ENCODE data around the gene ZNF552.
"Not testable (repeated sequence)": the region's sequence is repeated elsewhere in the genome, so short reads cannot be mapped to it uniquely, and the experiment has no call there.

The ZNF552 gene

DNA sequence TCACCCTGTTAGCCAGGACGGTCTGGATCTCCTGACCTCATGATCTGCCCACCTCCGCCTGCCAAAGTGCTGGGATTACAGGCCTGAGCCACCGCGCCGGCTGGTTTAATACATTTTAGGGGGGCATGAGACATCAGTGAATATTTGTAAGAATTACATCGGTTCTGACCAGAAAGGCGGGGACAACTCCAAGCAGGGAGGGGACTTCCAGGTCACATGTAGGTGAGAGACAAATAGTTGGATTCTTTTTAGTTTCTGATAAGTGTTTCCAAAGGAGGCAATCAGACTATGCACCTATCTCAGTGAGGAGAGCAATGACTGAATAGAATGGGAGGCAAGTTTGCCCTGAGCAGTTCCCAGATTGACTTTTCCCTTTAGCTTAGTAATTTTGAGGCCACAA is 3.7 kb upstream of the ZNF552 start:
- DNase-seq (ENCODE audit: low read depth): no peak

GRCh38 chr19:57817976-57818375 is 3.3 kb upstream of the ZNF552 start:
- DNase-seq (ENCODE audit: low read depth): no peak

DNA sequence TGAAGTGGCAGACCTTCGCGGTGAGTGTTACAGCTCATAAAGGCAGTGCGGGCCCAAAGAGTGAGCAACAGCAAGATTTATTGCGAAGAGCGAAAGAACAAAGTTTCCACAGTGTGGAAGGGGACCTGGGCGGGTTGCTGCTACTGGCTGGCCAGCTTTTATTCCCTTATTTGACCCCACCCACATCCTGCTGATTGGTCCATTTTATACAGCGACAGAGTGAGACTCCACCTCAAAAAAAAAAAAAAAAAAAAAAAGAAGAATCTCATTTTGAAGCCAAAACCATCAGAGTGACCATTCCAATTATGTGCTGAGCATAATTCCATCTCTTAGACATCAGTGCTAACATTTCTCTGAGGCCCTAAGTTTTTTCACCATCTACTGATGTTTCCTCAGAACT is 1.9 kb upstream of the ZNF552 start:
- DNase-seq (ENCODE audit: low read depth): no peak

DNA sequence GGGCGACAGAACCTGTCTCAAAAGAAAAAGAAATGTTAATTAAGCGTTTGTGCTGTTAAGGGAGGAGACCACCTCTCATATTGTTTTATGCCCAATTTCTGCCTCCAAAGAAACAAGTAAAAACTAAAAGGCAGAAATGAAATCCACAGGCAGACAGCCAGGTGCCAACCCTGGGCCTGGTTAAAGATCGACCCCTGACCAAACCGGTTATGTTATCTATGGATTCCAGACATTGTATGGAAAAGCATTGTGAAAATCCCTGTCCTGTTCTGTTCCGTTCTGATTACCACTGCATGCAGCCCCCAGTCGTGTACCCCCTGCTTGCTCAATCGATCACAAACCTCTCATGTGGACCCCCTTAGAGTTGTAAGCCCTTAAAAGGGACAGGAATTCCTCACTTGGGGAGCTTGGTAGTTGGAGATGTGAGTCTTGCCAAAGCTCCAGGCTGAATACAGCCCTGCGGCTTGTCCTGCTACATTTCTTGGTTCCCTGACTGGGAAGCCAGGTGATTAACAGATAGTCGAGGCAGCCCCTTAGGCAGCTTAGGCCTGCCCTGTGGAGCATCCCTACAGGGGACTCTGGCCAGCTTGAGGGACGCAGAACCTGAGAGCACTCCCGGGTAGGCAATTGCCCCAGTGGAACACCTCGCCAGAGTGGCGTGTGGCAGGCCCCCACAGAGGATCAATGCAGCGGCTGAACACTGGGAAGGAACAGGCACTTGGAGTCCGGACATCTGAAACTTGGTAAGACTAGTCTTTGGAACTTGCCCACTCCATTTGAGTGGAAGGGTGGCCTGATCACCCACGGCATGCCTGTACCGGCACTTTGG is 748 bp upstream of the ZNF552 start:
- DNase-seq (ENCODE audit: low read depth): no peak

DNA sequence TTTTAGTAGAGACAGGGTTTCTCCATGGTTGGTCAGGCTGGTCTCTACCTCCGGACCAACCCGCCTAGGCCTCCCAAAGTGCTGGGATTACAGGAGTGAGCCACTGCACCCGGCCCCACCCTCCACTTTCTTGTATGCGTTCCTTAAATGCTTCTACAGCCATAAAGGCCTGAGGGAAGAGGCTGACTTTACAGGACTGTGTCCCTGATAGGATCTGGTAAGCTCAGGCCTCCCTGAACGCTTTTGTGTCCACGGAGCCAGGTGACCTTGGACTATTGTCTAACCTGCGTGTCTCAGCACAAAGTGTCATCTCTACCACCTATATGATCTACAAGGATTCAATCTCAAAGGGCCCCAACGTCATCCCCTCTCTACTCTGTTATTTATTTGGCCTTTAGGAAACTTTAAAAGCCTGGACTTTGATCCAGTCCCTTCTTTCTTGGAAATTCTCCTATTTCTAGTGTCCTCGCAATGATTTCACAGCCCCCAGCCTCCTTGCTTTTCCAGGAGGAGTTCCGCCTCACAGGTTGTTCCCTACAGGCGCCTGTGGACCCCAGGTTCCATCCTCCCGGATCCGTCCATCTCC is 701 bp downstream of the ZNF552 start:
- DNase-seq (ENCODE audit: low read depth): no peak

DNA sequence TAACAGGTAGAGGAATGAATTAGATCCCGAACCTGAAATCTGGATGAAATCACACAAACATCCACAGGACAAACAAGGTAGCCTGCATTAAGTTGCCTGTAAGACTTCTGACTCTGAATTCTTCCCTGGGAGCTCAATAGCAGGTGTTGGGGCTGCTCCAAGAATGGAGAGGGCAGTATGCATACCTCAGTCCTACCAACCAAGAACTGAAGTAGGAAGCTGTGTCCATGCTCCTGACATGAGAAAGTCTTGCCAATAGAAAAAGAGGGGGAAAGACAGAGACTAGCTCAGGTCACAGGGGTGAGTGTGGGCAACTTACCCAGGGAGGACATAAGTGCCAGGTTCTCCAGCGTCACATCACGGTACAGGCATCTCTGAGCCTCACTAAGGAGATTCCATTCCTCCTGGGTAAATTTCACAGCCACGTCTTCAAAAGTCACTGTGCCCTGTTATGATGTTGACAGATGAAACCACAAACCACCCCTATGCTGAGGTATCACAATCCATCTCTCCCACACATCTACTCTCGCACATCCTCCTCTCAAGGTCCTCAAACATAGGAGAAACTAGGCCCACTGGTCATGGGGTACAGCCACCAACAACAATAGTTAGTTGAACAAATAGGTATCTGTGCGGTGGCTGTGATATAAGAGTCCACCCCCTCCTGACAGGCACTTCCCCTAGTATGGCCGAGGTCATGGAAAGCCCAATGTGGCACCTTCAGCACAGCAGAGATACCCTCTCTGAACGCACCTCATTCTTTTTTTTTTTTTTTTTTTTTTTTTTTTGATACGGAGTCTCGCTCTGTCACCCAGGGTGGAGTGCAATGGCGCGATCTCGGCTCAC is 1.5 kb downstream of the ZNF552 start:
- DNase-seq (ENCODE audit: low read depth): not testable (repeated sequence)

GRCh38 chr19:57812226-57812625 is 2.5 kb downstream of the ZNF552 start:
- no peak for DNase-seq (ENCODE audit: low read depth)

DNA sequence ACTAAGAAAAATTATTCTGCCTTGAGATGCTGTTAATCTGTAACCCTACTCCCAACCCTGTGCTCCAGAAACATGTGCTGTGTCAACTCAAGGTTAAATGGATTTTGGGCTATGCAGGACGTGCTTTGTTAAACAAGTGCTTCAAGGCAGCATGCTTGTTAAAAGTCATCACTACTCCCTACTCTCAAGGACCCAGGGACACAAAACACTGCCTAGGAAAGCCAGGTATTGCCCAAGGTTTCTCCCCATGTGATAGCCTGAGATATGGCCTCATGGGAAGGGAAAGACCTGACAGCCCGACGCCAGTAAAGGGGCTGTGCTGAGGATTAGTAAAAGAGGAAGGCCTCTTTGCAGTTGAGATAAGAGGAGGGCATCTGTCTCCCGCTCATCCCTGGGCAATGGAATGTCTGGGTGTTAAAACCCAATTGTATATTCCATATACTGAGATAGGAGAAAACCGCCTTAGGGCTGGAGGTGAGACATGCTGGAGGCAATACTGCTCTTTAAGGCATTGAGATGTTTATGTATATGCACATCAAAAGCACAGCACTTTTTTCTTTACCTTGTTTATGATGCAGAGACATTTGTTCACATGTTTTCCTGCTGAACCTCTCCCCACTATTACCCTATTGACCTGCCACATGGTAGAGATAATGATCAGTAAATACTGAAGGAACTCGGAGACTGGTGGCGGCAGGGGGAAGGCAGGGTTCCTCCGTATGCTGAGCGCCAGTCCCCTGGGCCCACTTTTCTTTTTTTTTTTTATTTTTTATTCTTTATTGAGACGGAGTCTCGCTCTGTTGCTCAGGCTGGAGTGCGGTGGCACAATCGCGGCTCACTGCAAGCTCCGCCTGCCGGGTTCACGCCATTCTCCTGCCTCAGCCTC is 4.1 kb downstream of the ZNF552 start:
- DNase-seq (ENCODE audit: low read depth): not testable (repeated sequence)

GRCh38 chr19:57807541-57807940 is 7.2 kb downstream of the ZNF552 start:
- peak; percentile 29 for DNase-seq (ENCODE audit: low read depth)

DNA sequence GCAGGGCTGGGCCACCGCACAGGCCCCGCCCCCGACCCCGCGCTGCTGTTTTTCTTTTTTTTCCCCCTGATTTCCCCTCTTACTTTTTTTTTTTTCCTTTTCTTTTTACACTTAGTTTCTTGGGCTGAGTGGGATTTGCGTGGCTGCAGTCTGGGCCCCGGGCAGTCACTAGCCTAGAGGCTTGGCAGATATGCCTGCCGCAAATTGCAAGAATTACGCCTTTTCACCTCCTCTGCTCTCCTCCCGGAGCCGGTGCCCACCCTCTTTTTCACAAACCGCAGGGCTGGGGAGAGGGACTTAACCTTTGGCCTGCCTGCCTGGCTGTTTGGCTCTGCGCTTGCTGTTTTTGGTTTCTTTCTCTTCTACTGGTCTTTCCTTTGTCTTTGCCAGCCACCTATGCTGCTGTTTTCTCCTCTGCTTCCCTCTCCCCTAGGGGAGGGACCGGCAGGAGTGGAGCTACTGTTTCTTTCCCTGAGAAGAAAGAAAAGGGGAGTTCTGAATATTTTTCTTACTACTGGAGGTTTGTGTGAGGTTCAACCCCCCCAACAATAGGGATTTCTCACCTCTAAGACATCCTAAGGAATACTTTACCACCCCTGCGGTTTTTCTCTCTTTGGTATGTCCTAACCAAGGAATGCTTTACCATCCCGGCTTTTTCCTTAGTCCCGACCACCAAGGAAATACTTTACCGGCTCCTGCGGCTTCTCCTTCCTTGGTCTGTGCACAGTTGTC is 11.0 kb downstream of the ZNF552 start:
- peak; percentile 36 for DNase-seq (ENCODE audit: low read depth)

- no peak for DNase-seq (ENCODE audit: low read depth)
Observed at GRCh38 chr19:57803265-57803593, 11.5 kb downstream of the ZNF552 start.

GRCh38 chr19:57802269-57802668 is 12.4 kb downstream of the ZNF552 start:
- DNase-seq (ENCODE audit: low read depth): no peak

- DNase-seq (ENCODE audit: low read depth): no peak
Observed at GRCh38 chr19:57800696-57801095, 14.0 kb downstream of the ZNF552 start.

DNA sequence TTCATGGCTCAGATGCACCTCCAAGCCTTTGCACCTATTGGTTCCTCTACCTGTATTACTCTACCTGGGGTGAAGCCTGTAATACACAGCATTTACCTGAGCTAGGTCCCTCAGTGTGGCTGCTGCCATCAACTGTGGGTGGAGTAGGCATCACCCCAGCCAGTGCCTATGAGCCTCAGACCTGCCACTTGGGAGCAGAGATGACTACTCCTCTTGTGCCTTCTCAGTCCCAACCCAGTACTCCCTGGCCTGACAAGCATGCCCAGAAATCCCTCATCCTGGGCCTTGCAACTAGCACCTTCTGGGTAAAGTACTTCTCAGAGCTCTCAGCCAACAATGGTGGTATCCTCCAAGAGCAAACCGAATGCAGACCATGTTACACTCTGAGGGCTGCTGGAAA is 18.1 kb downstream of the ZNF552 start:
- not testable (repeated sequence) for DNase-seq (ENCODE audit: low read depth)

DNA sequence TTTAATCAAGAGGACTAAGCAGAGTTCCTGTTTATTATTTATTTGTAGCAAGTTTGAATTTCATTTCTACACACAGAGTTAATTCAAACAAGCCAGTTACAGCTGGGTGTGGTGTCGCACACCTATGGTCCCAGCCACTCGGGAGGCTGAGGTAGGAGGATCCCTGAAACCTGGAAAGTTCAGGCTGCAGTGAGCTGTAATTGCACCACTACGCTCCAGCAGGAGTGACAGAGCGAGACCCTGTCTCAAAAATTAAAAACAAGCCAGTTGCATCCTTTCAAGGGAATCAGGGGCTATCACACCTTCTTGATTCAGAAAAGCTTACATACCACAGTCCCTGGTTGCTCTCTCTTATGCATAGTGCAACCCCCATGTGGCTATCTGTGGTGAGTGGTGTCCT is 25.4 kb downstream of the ZNF552 start:
- DNase-seq (ENCODE audit: low read depth): no peak

DNA sequence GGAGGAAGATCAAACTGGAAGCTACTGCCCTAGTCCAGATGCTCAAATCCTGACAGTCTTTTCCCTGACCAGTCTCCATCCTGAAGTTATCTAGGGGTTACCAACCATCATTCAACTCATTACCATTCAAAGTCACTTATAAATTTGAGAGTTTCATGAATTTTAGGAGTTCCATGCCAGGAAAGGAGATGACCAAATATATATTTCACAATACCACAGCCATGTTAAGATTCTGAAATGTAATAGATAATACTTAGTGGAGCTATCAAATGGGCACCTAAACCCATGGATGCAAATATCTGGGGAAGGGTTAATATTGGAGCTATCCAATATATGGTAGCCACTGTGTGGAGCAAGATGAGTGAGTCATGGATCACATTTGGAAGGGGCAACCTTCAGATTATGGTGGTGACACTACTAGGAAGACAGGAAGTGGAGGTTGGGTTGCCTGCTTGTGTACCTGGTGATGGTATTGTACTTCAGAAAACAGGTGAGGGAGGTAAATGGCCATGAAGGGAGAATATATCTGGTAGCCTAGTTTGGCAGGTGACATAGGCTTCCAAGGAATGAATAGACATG is 26.5 kb downstream of the ZNF552 start:
- no peak for DNase-seq (ENCODE audit: low read depth)

DNA sequence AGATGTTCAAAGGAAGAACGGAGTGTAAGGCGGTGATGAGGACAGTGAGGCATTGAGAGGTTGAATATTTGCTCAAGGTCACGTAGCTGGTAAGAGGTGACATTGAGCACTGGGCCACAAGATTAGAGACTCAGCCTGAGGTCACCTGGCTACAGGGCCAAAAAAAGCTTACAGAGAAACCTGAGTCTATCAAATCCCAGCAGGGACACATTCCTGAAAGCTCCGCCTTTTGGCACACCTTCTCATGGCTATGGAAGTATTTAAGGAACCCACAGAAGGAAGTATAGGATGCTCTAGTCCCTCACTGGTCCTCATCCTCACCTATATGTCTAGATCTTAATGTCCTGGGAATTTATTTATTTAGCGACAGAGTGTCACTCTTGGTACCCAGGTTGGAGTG is 27.8 kb downstream of the ZNF552 start:
- DNase-seq (ENCODE audit: low read depth): no peak

DNA sequence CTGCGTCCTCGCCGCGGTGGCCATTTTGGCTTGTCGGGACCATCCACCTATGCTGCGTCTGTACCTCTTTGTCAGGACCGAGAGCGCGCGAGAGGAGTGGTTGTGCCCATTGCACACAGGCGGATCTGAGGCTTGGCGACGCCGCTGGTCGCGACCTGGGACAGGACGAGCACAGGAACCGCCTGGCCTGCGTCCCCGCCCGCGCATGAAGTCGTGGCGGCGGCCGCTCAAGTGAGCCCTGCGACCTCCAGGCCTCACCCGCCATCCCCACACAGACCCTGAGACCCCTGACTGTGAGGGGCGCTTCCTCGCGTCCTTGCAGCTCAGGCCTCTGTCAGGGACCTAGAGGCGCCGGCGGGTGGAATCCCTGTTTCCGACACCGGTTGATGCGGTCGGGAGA is 28.4 kb downstream of the ZNF552 start:
- DNase-seq (ENCODE audit: low read depth): no peak

- DNase-seq (ENCODE audit: low read depth): no peak
Observed at GRCh38 chr19:57779220-57779845, 35.4 kb downstream of the ZNF552 start.

- DNase-seq (ENCODE audit: low read depth): no peak
Observed at GRCh38 chr19:57778336-57778735, 36.4 kb downstream of the ZNF552 start.

All from fibroblast of gingiva (primary cell).